Stimulated activated CD8-positive, alpha-beta memory T cell treated with anti-CD3 and anti-CD28 coated beads, Interleukin-4, amount 100 ng/mL, for 1 hour (primary cell): ENCODE measurements around the gene PRG2.
"Not testable (repeated sequence)": the region's sequence is repeated elsewhere in the genome, so short reads cannot be mapped to it uniquely, and the experiment has no call there.

Experiments used
- DNase-seq, 2 donors: peaks; one replicate each; pipeline ENCODE4 v3.0.0-alpha.2; 2020; ENCODE audit warnings: low read depth in 2 of 2, low spot score in 1 of 2

Gene PRG2

DNA sequence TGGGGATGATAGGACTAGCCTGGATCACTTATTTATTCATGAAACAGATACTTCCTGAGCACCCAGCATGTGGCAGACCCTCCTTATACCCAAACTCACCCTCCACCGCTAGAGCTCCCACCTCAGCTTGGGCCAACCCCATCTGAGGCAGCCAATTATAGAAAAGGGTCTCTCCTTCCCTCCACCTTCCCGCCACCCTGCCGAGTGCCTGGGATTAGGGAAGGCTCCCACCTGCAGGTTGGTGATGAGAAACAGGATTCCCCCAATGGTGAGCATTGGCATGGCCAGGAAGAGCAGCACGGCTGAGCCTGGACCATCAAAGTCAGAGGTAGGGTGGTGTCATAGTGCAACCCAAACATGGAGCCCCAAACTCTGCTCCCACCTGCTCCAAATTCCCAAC lies 30.6 kb upstream of the PRG2 start:
- DNase-seq = no peak

DNA sequence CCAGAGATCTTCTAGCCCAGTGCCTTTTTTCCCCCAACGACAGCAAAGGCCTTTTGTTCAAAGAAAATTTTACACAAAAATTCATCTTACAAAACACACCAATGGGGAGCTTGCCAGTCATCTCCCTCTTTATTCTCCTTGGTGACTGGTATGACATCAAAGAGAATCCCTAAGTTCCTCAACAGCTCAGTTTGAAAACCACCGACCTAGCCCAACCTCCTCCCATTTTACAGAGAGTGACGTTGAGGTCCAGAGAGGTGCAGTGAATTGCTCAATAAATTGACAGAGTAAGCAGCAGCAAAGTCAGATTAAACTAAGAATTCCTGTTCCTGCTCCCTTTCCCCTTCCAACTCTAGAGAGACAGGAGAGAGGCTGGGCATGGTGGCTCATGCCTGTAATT lies 28.7 kb upstream of the PRG2 start:
- DNase-seq = no peak

DNA sequence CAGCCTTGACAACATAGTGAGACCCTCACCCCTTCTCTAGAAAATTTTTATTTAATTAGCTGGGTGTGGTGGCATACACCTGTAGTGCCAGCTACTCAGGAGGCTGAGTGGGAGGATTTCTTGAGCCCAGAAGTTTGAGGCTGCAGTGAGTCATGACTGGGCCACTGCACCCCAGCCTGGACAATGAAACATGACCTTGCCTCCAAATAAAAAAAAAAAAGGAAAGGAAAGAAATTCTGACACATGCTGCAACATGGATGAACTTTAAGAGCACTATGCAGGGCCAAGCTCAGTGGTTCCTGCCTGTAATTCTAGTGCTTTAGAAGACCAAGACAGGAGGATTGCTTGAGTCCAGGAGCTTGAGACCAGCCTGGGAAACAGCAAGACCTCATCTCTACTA lies 27.7 kb upstream of the PRG2 start:
- no peak for DNase-seq

DNA sequence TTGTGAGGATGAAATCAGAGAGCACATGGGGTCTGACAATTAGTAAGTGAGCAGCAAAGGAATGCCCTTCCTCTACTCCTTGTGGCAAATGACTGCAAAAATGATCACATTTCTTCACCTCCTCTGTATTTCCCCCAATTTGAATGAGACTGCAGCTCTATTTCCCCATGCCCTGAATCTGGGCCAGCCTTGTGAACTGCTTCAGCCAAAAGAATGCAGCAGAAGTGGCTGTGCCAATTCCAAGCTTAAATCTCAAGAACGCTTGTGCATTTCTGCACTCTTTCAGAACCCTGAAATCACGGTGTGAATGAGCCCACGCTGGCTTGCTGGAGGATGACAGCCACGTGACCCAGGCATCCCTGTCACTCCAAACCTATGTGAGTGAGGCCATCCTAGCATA lies 26.6 kb upstream of the PRG2 start:
- no peak for DNase-seq

DNA sequence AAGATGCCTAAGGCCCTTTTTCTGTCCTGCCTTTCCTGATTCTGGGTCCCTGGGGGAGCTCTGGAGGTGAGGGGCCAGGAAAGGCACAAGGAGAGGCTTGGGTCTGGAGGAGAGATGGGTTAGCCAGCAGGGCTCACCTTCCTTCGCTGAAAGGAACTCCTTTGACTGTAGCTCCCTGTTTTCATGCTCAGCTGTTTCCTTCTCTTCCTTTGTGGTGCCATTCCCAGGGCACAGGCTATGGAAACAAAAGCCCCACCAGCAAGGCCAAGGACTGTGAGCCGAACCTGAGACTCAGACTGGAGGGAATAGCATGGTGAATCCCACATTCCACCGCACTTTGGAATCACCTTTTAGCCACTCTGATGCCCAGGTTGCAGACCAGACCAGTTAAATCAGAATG lies 26.0 kb upstream of the PRG2 start:
- no peak for DNase-seq

DNA sequence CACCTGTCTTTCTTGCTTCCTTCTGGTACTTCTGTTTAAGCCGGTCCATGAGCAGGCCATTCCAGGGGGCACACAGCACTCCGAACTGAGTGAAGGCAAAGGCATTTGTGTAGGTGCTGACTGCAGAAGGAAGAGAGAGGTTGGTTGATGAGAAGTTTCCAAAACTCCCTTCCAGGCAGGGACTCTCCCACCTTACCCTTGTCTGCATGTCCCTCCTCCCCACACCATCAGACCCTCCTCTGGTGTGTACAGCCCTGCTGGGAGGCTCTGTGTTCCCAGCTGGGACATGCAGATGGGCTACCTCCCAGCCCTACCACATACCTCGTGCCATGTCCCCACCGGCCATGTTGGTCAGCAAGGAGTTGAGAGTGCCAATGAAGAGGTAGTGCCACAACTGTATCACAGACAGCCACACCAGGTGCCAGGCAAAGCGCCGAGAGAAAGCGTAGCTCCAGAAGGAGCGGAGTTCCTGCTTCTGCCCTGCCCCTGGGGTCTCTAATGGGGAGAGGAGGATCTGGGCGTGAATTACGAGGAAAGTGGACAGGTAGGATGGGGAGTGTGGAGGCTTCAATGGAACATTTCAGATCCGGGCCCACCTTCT lies 24.3 kb upstream of the PRG2 start:
- DNase-seq = no peak

DNA sequence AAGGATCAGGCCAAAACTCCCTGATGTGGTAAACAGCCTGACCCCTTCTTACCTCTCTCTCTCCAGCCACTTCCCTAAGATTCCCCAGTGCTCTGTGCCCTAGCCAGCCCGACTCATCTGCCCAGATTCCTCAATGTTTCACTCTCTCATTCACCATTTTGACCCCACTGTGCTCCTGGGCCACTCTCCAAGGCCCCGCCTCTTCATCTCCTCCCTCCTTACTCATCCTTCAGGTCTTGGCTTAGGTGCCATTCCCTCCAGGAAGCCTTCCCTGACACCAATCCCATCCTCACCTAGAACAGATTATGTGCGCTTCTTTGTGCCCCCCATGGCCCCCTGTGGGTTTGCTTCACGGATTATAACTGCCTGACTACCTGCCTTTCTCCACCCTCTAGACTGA lies 23.2 kb upstream of the PRG2 start:
- DNase-seq = no peak

DNA sequence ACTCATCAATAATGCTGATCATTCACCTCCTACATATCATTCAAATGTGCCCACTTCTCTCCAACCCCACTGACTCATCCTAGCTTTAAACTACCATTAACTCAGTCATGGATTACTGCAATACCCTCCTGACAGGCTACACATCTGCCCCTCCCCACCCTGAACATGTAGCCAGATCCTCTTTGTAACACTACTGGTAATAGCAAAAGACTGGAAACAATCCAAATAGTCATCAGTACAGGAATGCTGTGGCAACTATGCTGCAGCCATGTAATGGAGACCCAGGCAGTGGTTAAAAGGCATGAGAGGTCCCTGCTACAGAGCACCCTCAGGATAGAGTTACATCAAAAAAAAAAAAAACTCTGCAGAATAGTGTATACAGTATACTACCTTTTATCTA lies 19.8 kb upstream of the PRG2 start:
- DNase-seq = no peak

DNA sequence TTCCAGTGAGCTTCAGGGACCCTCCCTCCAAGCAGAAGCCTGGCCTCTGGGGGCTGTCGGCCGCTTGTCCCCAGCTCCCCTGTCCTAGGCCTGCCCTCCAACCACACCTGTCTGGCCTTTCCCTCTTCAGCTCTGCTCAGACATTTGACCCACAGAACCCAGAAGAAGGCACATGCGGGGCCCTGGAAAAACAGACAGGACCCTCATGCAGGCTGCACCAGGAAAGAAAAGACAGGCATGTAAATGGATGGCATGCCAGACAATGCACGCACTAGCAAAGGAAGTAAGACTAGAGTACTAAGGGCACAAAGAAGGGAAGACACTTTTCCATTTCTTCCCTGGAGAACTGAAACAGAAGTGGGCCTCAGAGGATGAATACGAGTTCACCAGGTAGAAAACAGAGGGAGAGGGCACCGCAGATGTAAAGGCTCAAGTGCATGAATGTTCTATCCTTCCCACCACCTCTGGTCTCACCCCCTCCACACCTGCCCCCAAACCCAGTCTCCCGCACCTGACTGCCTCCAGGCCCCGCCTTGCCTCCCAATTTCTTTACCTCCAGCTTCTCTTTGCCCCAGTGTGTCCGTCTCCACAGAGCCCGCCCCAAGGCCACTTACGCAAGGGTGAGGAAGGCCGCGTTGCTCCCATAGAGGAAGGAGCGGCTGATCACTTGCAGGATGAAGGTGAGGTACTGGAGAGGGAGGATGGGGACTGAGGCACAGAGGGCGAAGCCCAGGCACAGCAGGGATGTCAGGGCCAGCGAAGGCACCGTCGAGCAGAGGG lies 19.1 kb upstream of the PRG2 start:
- no peak for DNase-seq

DNA sequence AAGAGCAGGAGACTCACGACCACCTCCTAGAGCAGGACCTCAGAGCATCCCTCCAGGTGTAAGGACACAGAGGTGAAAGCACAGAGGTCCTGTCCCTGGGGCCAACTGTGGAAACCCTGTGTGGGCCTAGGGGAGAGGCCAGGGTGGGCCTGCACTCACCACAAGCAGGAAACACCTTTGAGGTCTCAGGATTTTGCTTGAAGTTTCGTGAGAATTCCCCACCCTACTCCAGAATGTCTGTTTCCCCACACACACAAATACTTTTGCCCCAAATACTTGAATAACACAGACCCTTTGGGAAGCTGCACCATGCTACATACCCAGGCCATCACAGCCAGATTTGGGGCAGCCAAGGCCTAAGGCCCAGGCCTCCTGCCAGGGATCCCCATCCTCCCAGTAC lies 18.3 kb upstream of the PRG2 start:
- DNase-seq = no peak

DNA sequence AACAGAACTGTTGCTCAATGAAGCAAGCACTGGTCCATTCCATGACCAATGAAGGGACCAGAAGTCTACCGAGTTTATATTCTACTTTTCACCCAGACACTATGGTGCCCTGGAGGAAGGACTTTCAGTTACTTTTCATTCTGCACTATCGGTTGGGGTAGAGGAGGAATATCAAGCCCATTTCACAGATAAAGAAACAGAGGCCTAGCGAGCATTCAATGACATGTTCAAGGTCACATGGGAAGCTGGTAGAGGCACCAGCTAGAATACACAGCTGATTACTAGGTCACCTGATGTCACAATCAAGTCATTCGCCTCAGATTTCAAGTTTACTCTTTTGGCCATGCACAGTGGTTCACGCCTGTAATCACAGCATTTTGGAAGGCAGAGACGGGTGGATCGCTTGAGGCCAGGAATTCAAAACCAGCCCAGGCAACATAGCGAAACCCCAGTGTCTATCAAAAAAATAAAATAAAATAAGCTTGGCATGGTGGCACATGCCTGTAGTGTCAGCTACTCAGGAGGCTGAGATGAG lies 17.6 kb upstream of the PRG2 start:
- no peak for DNase-seq

DNA sequence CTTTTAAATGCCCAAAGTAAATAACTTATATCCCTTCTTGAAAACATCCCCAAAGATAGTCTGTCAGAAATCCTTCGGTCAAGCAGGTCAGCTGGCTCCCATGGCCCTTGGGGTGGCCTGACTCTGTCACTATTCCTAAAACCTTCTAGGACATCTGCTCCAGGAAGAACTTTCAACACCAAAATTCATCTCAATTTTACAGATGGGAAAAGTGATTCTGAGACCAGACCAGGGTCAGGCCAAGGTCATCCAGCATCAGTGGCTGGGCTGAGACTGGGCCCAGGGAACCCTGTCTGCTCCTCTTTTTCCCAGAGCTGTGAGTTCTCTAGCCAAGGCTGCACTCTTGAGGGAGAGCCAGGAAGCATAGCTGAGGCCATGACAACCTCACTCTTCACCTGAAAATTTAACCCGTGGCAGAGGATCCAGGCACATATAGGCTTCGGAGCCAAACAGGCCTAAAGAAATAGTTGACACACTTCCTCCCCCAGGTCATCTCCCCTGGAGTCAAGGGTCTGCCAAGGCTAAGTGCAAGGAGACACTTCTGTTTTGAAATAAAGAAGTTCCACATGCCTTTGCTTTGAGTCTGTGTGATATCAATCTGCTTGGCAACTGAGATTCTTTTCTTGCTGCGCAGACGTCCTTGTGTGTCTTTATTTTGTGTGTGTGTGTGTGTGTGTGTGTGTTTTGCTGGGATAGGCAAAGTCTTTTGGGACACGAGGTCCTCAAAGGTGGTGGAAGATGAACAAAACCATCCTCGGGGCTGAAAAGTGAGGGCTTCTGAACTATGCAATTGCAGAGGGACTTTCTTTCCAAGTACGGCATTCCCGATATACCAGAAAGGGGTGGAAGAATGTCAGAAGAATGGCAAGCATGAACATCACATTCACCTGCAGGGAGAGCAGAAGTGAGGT lies 16.8 kb upstream of the PRG2 start:
- DNase-seq = no peak

DNA sequence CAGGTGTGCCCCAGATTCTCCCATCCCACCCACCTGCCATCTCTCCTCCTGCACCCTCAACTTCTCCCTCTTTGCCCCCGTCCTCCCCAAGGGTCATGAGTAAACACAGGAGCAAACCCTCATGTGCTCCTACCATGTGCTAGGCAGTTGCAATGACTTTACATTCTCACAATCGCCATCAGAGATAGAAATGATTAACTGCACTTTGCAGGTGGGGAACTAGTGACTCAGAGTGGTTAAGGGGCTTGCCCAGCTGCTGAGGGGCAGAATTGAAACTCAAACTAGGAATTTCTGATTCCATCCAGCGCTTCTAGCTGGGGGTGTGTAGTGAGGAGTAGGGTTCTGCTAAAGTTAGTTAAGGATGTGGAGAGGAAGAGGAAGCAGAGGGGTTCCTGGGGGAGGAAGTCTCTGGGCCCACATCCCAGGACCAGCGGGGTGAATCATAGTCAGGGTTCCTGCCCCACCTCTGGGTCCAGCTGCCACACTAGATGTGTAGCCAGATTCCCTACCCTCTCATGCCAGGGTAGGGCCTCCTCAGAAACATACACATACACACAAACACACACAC lies 16.0 kb upstream of the PRG2 start:
- no peak for DNase-seq

DNA sequence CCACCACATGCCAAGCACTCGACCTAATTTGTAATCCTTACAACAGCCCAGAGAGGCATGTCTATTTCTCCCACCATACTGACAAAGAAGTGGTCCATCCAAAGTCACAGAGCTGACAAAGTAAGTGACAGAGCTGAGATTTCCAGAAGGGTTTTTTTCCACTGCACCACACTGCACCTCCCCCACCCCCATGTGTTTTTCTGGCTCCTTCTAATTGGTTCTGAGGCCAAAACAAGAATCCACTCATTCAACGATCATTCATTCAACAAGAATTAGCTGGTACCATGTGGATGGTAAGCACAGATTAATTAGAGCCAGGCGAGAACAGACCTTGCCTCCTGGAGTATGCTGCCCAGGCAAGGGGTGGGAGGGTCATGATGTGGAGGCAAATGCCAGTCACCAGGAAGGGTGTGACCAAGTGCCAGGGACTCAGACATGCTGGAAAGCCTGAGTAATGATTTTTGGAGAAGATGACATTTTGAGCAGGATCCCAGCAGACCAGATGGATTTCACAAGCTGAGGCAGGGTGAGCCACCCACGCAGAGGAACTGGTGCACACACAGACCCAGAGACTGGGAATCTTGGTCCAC lies 14.9 kb upstream of the PRG2 start:
- DNase-seq = no peak

DNA sequence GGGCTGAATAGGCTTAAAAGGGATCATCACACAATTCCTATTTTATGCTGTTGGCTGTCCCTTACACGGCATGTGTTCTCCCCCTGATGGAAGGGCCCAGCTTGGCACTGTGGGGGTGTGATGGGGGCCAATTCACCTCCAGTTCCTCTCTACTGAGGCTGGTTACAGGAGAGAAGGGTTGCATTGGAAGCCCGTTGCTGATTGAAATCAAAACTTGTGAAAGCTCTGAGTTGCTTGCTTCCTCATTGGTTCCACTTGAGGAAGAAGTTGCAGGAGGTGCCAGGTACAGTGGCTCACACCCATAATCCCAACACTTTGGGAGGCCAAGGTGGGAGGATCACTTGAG lies 13.3 kb upstream of the PRG2 start:
- DNase-seq = no peak

DNA sequence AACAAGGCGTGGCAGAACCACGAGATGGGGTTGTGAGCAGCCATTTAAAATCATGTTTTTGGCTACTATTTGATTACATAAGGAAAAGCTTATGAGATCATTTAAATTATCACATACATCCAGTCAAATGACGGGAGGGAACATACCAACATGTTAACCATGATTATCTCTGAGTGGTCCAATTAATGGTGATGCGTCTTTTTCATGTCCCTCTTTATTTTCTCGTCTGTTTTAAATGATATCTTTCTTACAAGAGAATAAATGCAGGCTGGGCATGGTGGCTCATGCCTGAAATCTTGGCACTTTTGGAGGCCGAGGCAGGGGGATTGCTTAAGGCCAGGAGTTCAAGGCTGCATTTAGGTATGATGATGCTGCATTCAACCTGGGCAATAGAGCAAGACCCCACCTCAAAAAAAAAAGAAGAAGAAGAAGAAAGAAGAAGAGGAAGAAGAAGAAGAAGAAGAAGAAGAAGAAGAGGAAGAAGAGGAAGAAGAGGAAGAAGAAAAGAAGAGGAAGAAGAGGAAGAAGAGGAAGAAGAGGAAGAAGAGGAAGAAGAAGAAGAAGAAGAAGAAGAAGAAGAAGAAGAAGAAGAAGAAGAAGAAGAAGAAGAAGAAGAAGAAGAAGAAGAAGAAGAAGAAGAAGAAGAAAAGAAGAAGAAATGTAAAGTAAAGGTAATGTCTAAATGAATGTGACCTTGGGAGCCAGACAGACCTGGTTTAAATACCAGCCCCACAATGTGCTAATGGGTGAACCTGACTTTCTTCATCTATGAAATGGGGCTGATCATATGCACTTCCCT lies 12.8 kb upstream of the PRG2 start:
- not testable (repeated sequence) for DNase-seq

DNA sequence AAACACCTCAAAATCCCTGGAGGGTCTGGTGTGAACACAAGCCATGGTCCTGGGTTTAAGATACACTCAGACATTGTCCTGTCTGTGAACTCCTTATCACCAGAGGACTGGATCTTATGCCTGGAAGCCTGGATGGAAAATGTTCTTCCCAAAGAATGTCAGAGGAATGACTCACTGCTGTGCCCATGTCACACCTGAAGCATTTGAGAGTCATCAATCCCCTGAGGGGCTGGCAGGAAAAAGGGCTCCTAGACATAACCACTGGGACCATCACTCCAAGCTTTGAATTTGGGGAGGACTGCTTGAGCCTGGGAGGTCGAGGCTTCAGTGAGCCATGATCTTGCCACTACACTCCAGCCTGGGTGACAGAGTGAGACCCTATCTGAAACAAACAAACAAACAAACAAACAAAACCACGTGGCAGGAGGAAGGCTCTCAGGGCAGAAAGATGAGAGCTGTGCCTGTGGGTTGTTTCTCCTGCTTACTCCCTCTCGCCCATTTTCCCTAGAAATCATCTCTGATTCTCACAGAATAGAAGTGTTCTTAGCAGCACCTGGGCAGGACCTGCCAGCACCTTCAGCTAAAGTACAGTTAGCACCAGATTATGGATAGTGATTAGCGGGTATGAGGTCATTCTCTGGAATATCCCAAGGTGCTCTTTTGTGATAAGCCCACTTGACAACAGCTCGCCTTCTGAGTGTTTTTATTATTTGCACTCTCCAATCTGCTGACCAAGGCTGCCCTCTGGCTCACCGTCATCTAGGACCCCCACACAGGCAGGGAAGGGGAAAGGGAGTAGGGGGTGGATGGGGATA lies 11.9 kb upstream of the PRG2 start:
- no peak for DNase-seq

DNA sequence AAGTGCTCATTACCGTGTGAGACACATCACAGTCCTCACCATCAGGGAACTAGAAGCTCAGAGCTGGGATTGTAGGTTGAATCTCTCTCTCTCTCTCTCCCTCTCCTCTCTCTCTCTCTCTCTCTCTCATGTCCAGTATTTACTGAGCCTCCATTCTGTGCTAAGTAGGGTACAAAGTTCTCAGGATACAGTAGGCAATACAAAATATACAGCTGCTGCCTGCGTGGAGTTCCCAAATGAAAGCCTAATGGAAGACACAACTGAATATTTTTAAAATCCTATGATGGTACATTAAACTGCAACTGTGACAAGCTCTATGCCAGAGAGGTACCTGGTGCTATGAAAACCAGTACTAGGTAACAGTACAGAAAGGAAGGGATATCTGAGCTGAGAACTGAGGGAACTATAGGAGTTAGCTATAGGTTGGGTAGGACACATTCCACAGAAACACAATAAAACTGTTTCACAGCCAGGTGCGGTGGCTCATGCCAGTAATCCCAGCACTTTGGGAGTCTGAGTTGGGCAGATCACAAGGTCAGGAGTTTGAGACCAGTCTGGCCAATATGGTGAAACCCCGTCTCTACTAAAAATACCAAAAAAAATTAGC lies 9.6 kb upstream of the PRG2 start:
- no peak for DNase-seq

DNA sequence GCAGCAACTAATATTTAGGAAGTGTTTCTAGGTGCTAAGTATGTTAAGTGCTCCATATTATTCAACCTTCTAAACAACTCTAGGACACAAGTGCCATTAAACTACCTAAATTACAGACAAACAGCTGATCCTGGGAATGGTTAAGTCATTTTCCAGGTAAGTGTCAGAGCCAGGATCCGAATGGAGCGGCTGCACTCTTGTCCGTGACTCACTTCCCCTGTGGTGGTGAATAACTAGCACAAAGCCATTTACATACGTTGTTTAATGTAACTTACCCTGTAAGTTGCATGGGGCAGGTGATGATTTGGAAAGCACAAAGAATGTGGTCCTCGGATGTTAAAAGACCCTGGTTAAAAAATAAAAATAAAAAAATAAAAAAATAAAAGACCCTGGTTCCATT lies 8.8 kb upstream of the PRG2 start:
- no peak for DNase-seq
